H1 (cell line): ENCODE data around the gene PALS2. TPM values are rescaled to one million over a fixed set of nuclear protein-coding genes. Genes with fewer than 3 reads are reported as not detected.

Experiments
- CTCF ChIA-PET: fragments of 300-600 bp; sonication (Branson Sonifier 250); formaldehyde crosslinking; loops from one replicate; lab custom pipeline; 2021; ENCODE audit not compliant: partially characterized antibody; lab: Charles Lee
- POLR2A ChIA-PET: fragments of 300-600 bp; sonication (Branson Sonifier 250); formaldehyde crosslinking; loops from one replicate; lab custom pipeline; 2021; ENCODE audit warnings: inconsistent platforms; ENCODE audit not compliant: partially characterized antibody; lab: Charles Lee
- DNase-seq, 2 experiments: peaks; one replicate each; pipeline versions ENCODE4 v3.0.0 to v3.0.0-alpha.2; 2010 to 2022; ENCODE audit warnings: low spot score in 2 of 2, low read depth in 1 of 2, mixed read lengths in 1 of 2
- FAIRE-seq: peaks from 2 replicates; lab custom pipeline; 2011; peaks lifted over from hg19 to GRCh38; lab: Jason Lieb, UNC
- H2AFZ ChIP-seq: 2 replicates; pipeline ENCODE4 v1.8.1; 2012; ENCODE audit warnings: low read length, inconsistent platforms
- H2AK5ac ChIP-seq: 2 replicates; pipeline ENCODE4 v1.6.1; 2013; ENCODE audit warnings: low read depth, low read length
- H2BK120ac ChIP-seq: replicated peaks from 2 replicates; pipeline ENCODE3; 2013; ENCODE audit warnings: low read depth, low read length, inconsistent platforms
- H2BK12ac ChIP-seq: 2 replicates; pipeline ENCODE4 v1.6.1; 2013; ENCODE audit warnings: low read depth, low read length
- H2BK15ac ChIP-seq: 2 replicates; pipeline ENCODE4 v1.6.1; 2013; ENCODE audit warnings: low read length
- H2BK20ac ChIP-seq: 2 replicates; pipeline ENCODE4 v1.6.1; 2013; ENCODE audit warnings: low read length
- H2BK5ac ChIP-seq: 2 replicates; pipeline ENCODE4 v1.6.1; 2013; ENCODE audit warnings: low read depth, low read length
- H3K14ac ChIP-seq: 2 replicates; pipeline ENCODE4 v1.6.1; 2013; ENCODE audit warnings: inconsistent platforms; ENCODE audit not compliant: insufficient read length
- H3K18ac ChIP-seq: 2 replicates; pipeline ENCODE4 v1.6.1; 2013; ENCODE audit warnings: low read length; ENCODE audit errors: extremely low read depth
- H3K23ac ChIP-seq: 2 replicates; pipeline ENCODE4 v1.6.1; 2013; ENCODE audit warnings: inconsistent platforms; ENCODE audit not compliant: insufficient read length
- H3K23me2 ChIP-seq: 2 replicates; pipeline ENCODE4 v1.6.1; 2013; ENCODE audit warnings: low read depth, low read length
- H3K27ac ChIP-seq: 2 replicates; pipeline ENCODE4 v1.6.1; 2011; ENCODE audit warnings: low read depth, low read length, inconsistent platforms
- H3K27me3 ChIP-seq, 4 experiments: replicated peaks in 1 of 4; 1 replicate in 1 of 4; 2 replicates in 3 of 4; pipeline versions ENCODE4 v1.6.1 to v1.8.1; 2011 to 2013; ENCODE audit warnings: low read length in 3 of 4, mild to moderate bottlenecking in 3 of 4, inconsistent platforms in 2 of 4, mixed read lengths in 2 of 4, moderate library complexity in 1 of 4; ENCODE audit not compliant: control insufficient read depth in 3 of 4, insufficient read depth in 3 of 4; ENCODE audit errors: extremely low read depth in 1 of 4
- H3K36me3 ChIP-seq, 4 experiments: 2 replicates each; pipeline versions ENCODE4 v1.6.1 to v1.8.1; 2011 to 2013; ENCODE audit warnings: mild to moderate bottlenecking in 4 of 4, low read length in 3 of 4, moderate library complexity in 2 of 4, control low read depth in 1 of 4, inconsistent platforms in 1 of 4; ENCODE audit not compliant: insufficient read depth in 4 of 4, control insufficient read depth in 2 of 4
- H3K4ac ChIP-seq: replicated peaks from 2 replicates; pipeline ENCODE3; 2013; ENCODE audit warnings: low read length, low read depth, mixed read lengths, inconsistent platforms; ENCODE audit not compliant: insufficient read length
- H3K4me1 ChIP-seq, 4 experiments: replicated peaks in 1 of 4; 1 replicate in 1 of 4; 2 replicates in 3 of 4; pipeline versions ENCODE4 v1.6.1 to v1.8.1; 2011 to 2013; ENCODE audit warnings: low read length in 3 of 4, inconsistent platforms in 2 of 4, mixed read lengths in 1 of 4; ENCODE audit not compliant: insufficient read depth in 4 of 4, control insufficient read depth in 3 of 4
- H3K4me2 ChIP-seq, 2 experiments: 2 replicates each; pipeline versions ENCODE4 v1.6.1 to v1.8.1; 2011 to 2013; ENCODE audit warnings: low read depth in 2 of 2, low read length in 2 of 2, control low read depth in 1 of 2, inconsistent platforms in 1 of 2, mild to moderate bottlenecking in 1 of 2; ENCODE audit not compliant: insufficient read depth in 1 of 2
- H3K4me3 ChIP-seq, 4 experiments: fragments of 200-600, 300-600 bp in 1 of 4; sonication (generic), shearing (Covaris generic), sonication (Bioruptor Twin) in 1 of 4; 2 replicates each; pipeline versions ENCODE4 v1.5.1 to v1.8.1; 2011 to 2016; ENCODE audit warnings: low read length in 4 of 4, low read depth in 3 of 4, control low read depth in 2 of 4, inconsistent platforms in 2 of 4, mild to moderate bottlenecking in 2 of 4, mixed read lengths in 1 of 4, moderate library complexity in 1 of 4; ENCODE audit not compliant: insufficient read depth in 2 of 4; ENCODE audit errors: extremely low read depth in 1 of 4
- H3K56ac ChIP-seq: replicated peaks from 2 replicates; pipeline ENCODE3; 2013; ENCODE audit warnings: low read depth, mild to moderate bottlenecking, mixed read lengths, low read length, inconsistent platforms; ENCODE audit not compliant: insufficient read length
- H3K79me1 ChIP-seq: 2 replicates; pipeline ENCODE4 v1.6.1; 2013; ENCODE audit warnings: low read depth, low read length, control low read depth
- H3K79me2 ChIP-seq, 2 experiments: 2 replicates each; pipeline versions ENCODE4 v1.6.1 to v1.8.1; 2012 to 2013; ENCODE audit warnings: low read length in 2 of 2, mild to moderate bottlenecking in 2 of 2, inconsistent platforms in 1 of 2; ENCODE audit not compliant: insufficient read depth in 2 of 2, control insufficient read depth in 1 of 2
- H3K9ac ChIP-seq, 4 experiments: replicated peaks in 1 of 4; 1 replicate in 1 of 4; 2 replicates in 3 of 4; pipeline versions ENCODE4 v1.6.1 to v1.8.1; 2011 to 2013; ENCODE audit warnings: low read depth in 3 of 4, low read length in 3 of 4, control low read depth in 2 of 4, mild to moderate bottlenecking in 2 of 4, moderate library complexity in 2 of 4, inconsistent platforms in 1 of 4; ENCODE audit errors: extremely low read depth in 1 of 4
- H3K9me3 ChIP-seq, 2 experiments: 2 replicates each; pipeline versions ENCODE4 v1.6.1 to v1.8.1; 2012 to 2013; ENCODE audit warnings: mild to moderate bottlenecking in 2 of 2, moderate library complexity in 2 of 2, control low read depth in 1 of 2, inconsistent platforms in 1 of 2, low read depth in 1 of 2, low read length in 1 of 2, mixed read lengths in 1 of 2; ENCODE audit not compliant: insufficient read depth in 2 of 2
- H4K20me1 ChIP-seq, 2 experiments: replicated peaks in 1 of 2; 2 replicates each; pipeline versions ENCODE3 to v1.8.1; 2011 to 2013; ENCODE audit warnings: inconsistent platforms in 2 of 2, low read length in 2 of 2, mild to moderate bottlenecking in 1 of 2; ENCODE audit not compliant: insufficient read depth in 2 of 2, control insufficient read depth in 1 of 2
- H4K5ac ChIP-seq: 2 replicates; pipeline ENCODE4 v1.6.1; 2013; ENCODE audit warnings: low read length, low read depth, mixed read lengths, inconsistent platforms; ENCODE audit not compliant: insufficient read length
- H4K8ac ChIP-seq: 2 replicates; pipeline ENCODE4 v1.8.0; 2013; ENCODE audit warnings: mild to moderate bottlenecking, moderate library complexity, low read length, inconsistent platforms; ENCODE audit not compliant: insufficient read depth; ENCODE audit errors: extremely low read depth
- H4K91ac ChIP-seq: replicated peaks from 2 replicates; pipeline ENCODE3; 2013; ENCODE audit warnings: low read length, mixed read lengths, inconsistent platforms; ENCODE audit not compliant: insufficient read length
- CEBPB ChIP-seq: IDR thresholded peaks from 2 replicates; pipeline ENCODE4 v1.6.1; 2012; ENCODE audit warnings: low read depth, low read length
- HDAC2 ChIP-seq, 2 experiments: fragments of 300-600 bp in 1 of 2; sonication (generic) in 1 of 2; IDR thresholded peaks; 2 replicates each; pipeline ENCODE4 v1.6.1; 2011 to 2012; ENCODE audit warnings: low read depth in 2 of 2, low read length in 2 of 2, mild to moderate bottlenecking in 2 of 2, moderate library complexity in 2 of 2, borderline replicate concordance in 1 of 2, inconsistent platforms in 1 of 2
- KDM1A ChIP-seq: fragments of 200-600, 300-600 bp; sonication (generic); IDR thresholded peaks from 2 replicates; pipeline ENCODE4 v1.7.1; 2016; ENCODE audit warnings: mild to moderate bottlenecking, low read length, borderline replicate concordance
- POLR2AphosphoS5 ChIP-seq: IDR thresholded peaks from 2 replicates; pipeline ENCODE4 v1.6.1; 2011; ENCODE audit warnings: low read depth, low read length
- YY1 ChIP-seq: IDR thresholded peaks from 2 replicates; pipeline ENCODE4 v1.6.1; 2011; ENCODE audit warnings: low read depth, mild to moderate bottlenecking, low read length
- polyA plus RNA-seq, 7 experiments: library from polyadenylated mRNA; depleted of rRNA in 3 of 7; stranded (reverse) in 5 of 7; unstranded in 2 of 7; fragments of >200 nt in 5 of 7; fragments of 200-250 nt in 2 of 7; gene quantifications; 1 replicate in 5 of 7; 2 replicates in 1 of 7; 4 replicates in 1 of 7; pipeline versions ENCODE4 v1.2.1 to v1.2.3, GENCODE V29; 2011 to 2013; ENCODE audit warnings: missing spikeins in 2 of 7, mixed read lengths in 2 of 7
- total RNA-seq: library from RNA; stranded (reverse); fragmentation: NEBNext Ultra II Directional; extraction: Animal tissue kit (Norgen Biotek cat#: 25700); gene quantifications from 2 replicates; pipeline ENCODE4 v1.2.1, GENCODE V29; 2021

Gene PALS2
- total and polyA plus RNA-seq, 2 of the 8 experiments (the other 6 are each of a cell fraction or from before 2014, with no cell fraction given) = 10.4 to 98.3 TPM

- H2BK5ac ChIP-seq = no peak overlapping the region
- no peaks in the 10 kb centered on the region for H3K36me3 ChIP-seq
- H3K4me3 ChIP-seq = no peak overlapping the region
- H2BK20ac ChIP-seq = no peak overlapping the region
- no peaks in the 10 kb centered on the region for H3K27me3 ChIP-seq
- DNase-seq (no peak), FAIRE-seq (no peak)
- no peaks in the 10 kb centered on the region for H3K4me1 ChIP-seq
- CTCF ChIA-PET = no interaction called here
- no peak overlapping the region for H3K56ac ChIP-seq
- H2BK12ac ChIP-seq = no peak overlapping the region
- H3K18ac ChIP-seq = no peak overlapping the region
- no peak overlapping the region for H2BK15ac ChIP-seq
- H3K79me2 ChIP-seq = no peaks in the 10 kb centered on the region
- H3K23me2 ChIP-seq = no peaks in the 10 kb centered on the region
- H3K9ac ChIP-seq = no peak overlapping the region
- no peak overlapping the region for H4K8ac ChIP-seq
- no peak overlapping the region for H3K23ac ChIP-seq
- H2AFZ ChIP-seq = no peak overlapping the region
- H3K4me2 ChIP-seq = no peak overlapping the region
- no peak overlapping the region for H4K5ac ChIP-seq
- no peak overlapping the region for H3K27ac ChIP-seq
- no peak for TF ChIP-seq HDAC2 (IDR thresholded peaks at IDR 0.05; ENCODE audit: borderline replicate concordance in 1 of 2, low read depth in 2 of 2, low read length in 2 of 2)
- TF ChIP-seq KDM1A = no peak
- TF ChIP-seq POLR2AphosphoS5 = no peak
- TF ChIP-seq YY1 = no peak
- no peak for TF ChIP-seq CEBPB
- TF ChIP-seq, all 59 proteins: peak for 0
- no peak overlapping the region for H2BK120ac ChIP-seq
- H3K79me1 ChIP-seq = no peaks in the 10 kb centered on the region
- POLR2A ChIA-PET = no interaction called here
- H2AK5ac ChIP-seq = no peak overlapping the region
- H3K4ac ChIP-seq = no peak overlapping the region
- no peak overlapping the region for H4K91ac ChIP-seq
- no peaks in the 10 kb centered on the region for H4K20me1 ChIP-seq
- no peak overlapping the region for H3K14ac ChIP-seq
- H3K9me3 ChIP-seq = no peaks in the 10 kb centered on the region
These were observed 24.9 kb upstream of the PALS2 start for GRCh38 chr7:24548390-24548789.
